SU-DHL-6 (cell line): ENCODE measurements around the gene HOXC13.

Experiments
- H2AFZ ChIP-seq: fragments of 200-600 bp; sonication (generic); 2 replicates; pipeline ENCODE4 v1.6.1; 2014; ENCODE audit warnings: low read depth, mild to moderate bottlenecking, moderate library complexity, mixed read lengths, antibody characterized with exemption, low read length; ENCODE audit not compliant: severe bottlenecking
- H3F3A ChIP-seq: fragments of 200-600 bp; shearing (Covaris generic); 2 replicates; pipeline ENCODE4 v1.6.0; 2016; ENCODE audit warnings: antibody characterized with exemption, mild to moderate bottlenecking; ENCODE audit not compliant: insufficient read depth
- H3K27ac ChIP-seq: fragments of 200-600 bp; sonication (generic); 2 replicates; pipeline ENCODE4 v1.5.1; 2016; ENCODE audit warnings: low read depth, mild to moderate bottlenecking, low read length, moderate library complexity, mixed read lengths
- H3K27me3 ChIP-seq: fragments of 200-600 bp; sonication (generic), shearing (Covaris generic); 2 replicates; pipeline ENCODE4 v1.6.0; 2014; ENCODE audit warnings: mild to moderate bottlenecking, low read length
- H3K36me3 ChIP-seq: fragments of 200-600 bp; sonication (generic); 2 replicates; pipeline ENCODE4 v1.6.1; 2014; ENCODE audit warnings: mild to moderate bottlenecking, low read length, mixed read lengths
- H3K4me2 ChIP-seq: fragments of 300-600, 200-600 bp; shearing (Covaris generic), sonication (generic); 2 replicates; pipeline ENCODE4 v1.6.0; 2014; ENCODE audit warnings: low read length, low read depth, mild to moderate bottlenecking; ENCODE audit not compliant: poor library complexity, severe bottlenecking
- H3K4me3 ChIP-seq: fragments of 200-600 bp; sonication (generic); 2 replicates; pipeline ENCODE4 v1.5.1; 2014; ENCODE audit warnings: antibody characterized with exemption, low read length, mild to moderate bottlenecking, mixed read lengths; ENCODE audit not compliant: insufficient read depth, poor library complexity, severe bottlenecking
- H3K79me2 ChIP-seq: fragments of 200-600 bp; sonication (generic); 2 replicates; pipeline ENCODE4 v1.6.1; 2014; ENCODE audit warnings: mild to moderate bottlenecking, low read length, moderate library complexity; ENCODE audit not compliant: insufficient read depth
- H3K9ac ChIP-seq: fragments of 200-600 bp; sonication (generic); 2 replicates; pipeline ENCODE4 v1.7.0; 2014; ENCODE audit warnings: mild to moderate bottlenecking, low read length
- H3K9me2 ChIP-seq: fragments of 200-600 bp; sonication (generic); replicated peaks from 2 replicates; pipeline ENCODE4 v1.6.1; 2014; ENCODE audit warnings: low read length; ENCODE audit not compliant: insufficient read depth
- H3K9me3 ChIP-seq: fragments of 200-600 bp; sonication (generic); 2 replicates; pipeline ENCODE4 v1.6.1; 2014; ENCODE audit warnings: low read length, mixed read lengths; ENCODE audit not compliant: insufficient read depth
- H4K20me1 ChIP-seq: fragments of 200-600 bp; sonication (generic); 2 replicates; pipeline ENCODE4 v1.6.1; 2014; ENCODE audit warnings: low read depth, mild to moderate bottlenecking, antibody characterized with exemption, low read length, moderate library complexity, mixed read lengths
- EZH2phosphoT487 ChIP-seq: fragments of 200-600 bp; sonication (generic), shearing (Covaris generic); conservative IDR thresholded peaks from 2 replicates; pipeline ENCODE4 v1.6.1; 2018; ENCODE audit warnings: mild to moderate bottlenecking, antibody characterized with exemption, low read length, moderate library complexity, mixed read lengths
- TF ChIP-seq, protein P1 (sequence below): fragments of 200-600 bp; sonication (generic); IDR thresholded peaks from one replicate; pipeline ENCODE4 v1.5.1; 2017; ENCODE audit warnings: antibody characterized with exemption, mild to moderate bottlenecking, low read length, moderate library complexity; ENCODE audit not compliant: insufficient read depth, poor library complexity, severe bottlenecking

The HOXC13 gene

DNA sequence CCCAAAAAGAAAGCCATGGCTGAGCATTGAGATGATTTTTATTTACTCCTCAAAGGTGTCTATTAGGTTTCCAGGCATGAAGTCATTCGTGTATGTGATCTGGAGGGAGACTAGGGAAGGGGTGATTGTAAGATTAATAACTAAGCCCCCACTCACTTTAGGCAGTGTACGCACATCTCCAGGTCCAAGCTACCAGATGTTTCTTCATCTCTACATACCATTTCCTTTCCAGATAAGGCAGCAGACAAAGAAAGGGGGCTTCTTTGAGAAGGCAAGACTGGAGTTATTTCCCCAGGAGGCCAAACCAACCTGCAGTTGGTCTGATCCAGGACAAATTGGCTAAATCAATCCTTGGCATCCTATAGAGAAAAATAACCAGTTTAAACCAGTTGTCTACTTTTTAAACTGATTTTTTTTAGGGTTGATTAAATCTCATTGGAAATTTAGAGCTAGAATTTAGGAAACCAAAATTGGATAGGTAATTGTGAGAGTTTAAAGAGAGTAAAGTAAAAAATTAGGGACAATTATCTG, 3.9 kb downstream of the HOXC13 start:
- TF ChIP-seq EZH2phosphoT487 = no peak
- TF ChIP-seq, protein P1, sequence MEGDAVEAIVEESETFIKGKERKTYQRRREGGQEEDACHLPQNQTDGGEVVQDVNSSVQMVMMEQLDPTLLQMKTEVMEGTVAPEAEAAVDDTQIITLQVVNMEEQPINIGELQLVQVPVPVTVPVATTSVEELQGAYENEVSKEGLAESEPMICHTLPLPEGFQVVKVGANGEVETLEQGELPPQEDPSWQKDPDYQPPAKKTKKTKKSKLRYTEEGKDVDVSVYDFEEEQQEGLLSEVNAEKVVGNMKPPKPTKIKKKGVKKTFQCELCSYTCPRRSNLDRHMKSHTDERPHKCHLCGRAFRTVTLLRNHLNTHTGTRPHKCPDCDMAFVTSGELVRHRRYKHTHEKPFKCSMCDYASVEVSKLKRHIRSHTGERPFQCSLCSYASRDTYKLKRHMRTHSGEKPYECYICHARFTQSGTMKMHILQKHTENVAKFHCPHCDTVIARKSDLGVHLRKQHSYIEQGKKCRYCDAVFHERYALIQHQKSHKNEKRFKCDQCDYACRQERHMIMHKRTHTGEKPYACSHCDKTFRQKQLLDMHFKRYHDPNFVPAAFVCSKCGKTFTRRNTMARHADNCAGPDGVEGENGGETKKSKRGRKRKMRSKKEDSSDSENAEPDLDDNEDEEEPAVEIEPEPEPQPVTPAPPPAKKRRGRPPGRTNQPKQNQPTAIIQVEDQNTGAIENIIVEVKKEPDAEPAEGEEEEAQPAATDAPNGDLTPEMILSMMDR = no peak
- Histone ChIP-seq H4K20me1 (no peaks in the 10 kb centered on the region), H3K27ac (no peak overlapping the region), H3K9me3 (no peaks in the 10 kb centered on the region), H3K36me3 (no peaks in the 10 kb centered on the region), H3K9me2 (no peaks in the 10 kb centered on the region), H3F3A (no peaks in the 10 kb centered on the region), H3K27me3 (no peaks in the 10 kb centered on the region), H3K4me2 (no peak overlapping the region), H2AFZ (no peak overlapping the region), H3K79me2 (no peaks in the 10 kb centered on the region), H3K9ac (no peak overlapping the region), H3K4me3 (no peak overlapping the region)

DNA sequence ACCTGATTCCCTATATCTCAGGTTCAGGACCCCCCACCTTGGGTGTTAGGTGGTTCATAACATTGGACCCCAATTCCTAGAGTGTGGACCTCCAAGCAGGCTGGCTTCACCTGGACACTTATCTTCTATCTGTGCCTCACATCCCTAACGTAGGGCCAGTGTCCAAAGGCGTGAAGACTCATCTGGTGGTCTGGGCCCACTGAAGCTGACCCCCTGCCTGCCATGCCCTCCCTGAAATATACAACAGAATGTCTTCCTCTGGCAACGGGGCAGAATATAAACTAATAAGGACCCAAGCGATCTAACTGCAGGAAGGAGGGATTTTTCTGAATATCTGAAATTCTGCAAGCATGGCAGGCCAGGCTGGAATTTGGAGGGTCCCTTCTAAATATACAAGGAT, 5.6 kb downstream of the HOXC13 start:
- TF ChIP-seq, protein P1 = no peak
- TF ChIP-seq EZH2phosphoT487 = no peak
- Histone ChIP-seq H3K9me3 (no peaks in the 10 kb centered on the region), H4K20me1 (no peaks in the 10 kb centered on the region), H3F3A (no peaks in the 10 kb centered on the region), H3K79me2 (no peaks in the 10 kb centered on the region), H3K4me2 (no peak overlapping the region), H3K36me3 (no peaks in the 10 kb centered on the region), H2AFZ (no peak overlapping the region), H3K27ac (no peak overlapping the region), H3K9ac (no peak overlapping the region), H3K9me2 (no peaks in the 10 kb centered on the region), H3K27me3 (no peaks in the 10 kb centered on the region), H3K4me3 (no peak overlapping the region)

DNA sequence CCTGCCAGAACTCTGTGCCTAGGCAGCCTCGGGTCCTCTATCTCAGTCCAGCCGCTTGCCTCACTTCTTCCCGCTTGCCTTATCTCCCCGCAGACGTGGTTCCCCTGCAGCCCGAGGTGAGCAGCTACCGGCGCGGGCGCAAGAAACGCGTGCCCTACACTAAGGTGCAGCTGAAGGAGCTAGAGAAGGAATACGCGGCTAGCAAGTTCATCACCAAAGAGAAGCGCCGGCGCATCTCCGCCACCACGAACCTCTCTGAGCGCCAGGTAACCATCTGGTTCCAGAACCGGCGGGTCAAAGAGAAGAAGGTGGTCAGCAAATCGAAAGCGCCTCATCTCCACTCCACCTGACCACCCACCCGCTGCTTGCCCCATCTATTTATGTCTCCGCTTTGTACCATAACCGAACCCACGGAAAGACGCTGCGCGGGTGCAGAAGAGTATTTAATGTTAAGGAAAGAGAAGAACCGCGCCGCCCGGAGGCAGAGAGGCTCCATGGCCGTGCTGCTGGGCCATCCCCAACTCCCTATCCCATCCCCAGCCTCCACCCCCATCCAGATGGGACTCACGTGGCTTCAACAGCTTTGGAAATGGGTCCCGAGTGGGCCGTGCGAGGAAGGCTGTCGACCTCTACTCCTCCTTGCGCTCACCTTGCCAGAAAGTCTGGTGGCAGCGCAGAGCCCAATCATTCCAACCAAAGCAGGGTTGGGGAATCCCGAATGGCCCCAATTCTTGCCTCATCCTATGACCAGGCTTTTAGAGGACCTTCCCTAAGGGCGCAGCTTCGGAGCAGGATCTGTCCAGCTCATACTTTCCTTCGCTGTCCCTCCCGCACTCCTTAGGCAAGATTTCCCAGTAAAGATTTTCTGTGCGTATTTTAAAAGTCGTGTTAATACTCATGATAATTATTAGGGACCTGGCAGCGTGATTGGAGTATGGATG, 6.5 kb downstream of the HOXC13 start:
- TF ChIP-seq, protein P1 = no peak
- no peak for TF ChIP-seq EZH2phosphoT487
- Histone ChIP-seq H3K9me3 (no peaks in the 10 kb centered on the region), H2AFZ (no peak overlapping the region), H3K9ac (no peak overlapping the region), H3K79me2 (no peaks in the 10 kb centered on the region), H3K4me3 (no peak overlapping the region), H3K4me2 (no peak overlapping the region), H3K9me2 (no peaks in the 10 kb centered on the region), H3K27ac (no peak overlapping the region), H3F3A (no peaks in the 10 kb centered on the region), H3K36me3 (no peaks in the 10 kb centered on the region), H3K27me3 (no peaks in the 10 kb centered on the region), H4K20me1 (no peaks in the 10 kb centered on the region)
